HepG2 (cell line): ENCODE results near the gene ZNF318. TPM values are rescaled to one million over a fixed set of nuclear protein-coding genes. Genes with fewer than 3 reads are reported as not detected.

Experiments
- ATF5 ChIP-seq: sonication (generic); formaldehyde crosslinking; IDR thresholded peaks from 2 replicates; pipeline ENCODE4 v1.4.0; 2020; ENCODE audit warnings: mild to moderate bottlenecking, low read depth, missing genetic modification reagents
- ATRX ChIP-seq: sonication (generic); formaldehyde crosslinking; IDR thresholded peaks from 2 replicates; pipeline ENCODE4 v1.4.0; 2020; ENCODE audit warnings: missing genetic modification reagents, borderline replicate concordance
- DMTF1 ChIP-seq: sonication (generic); formaldehyde crosslinking; IDR thresholded peaks from 2 replicates; pipeline ENCODE4 v1.4.0; 2020; ENCODE audit warnings: mild to moderate bottlenecking, missing genetic modification reagents
- DNMT3B ChIP-seq: conservative IDR thresholded peaks from 2 replicates; pipeline ENCODE4 v1.6.1; 2016; ENCODE audit warnings: missing biosample characterization, control low read depth
- DPF2 ChIP-seq: sonication (generic); formaldehyde crosslinking; IDR thresholded peaks from 2 replicates; pipeline ENCODE4 v1.4.0; 2020; ENCODE audit warnings: mild to moderate bottlenecking, low read depth, missing genetic modification reagents, borderline replicate concordance
- ELF4 ChIP-seq: sonication (generic); formaldehyde crosslinking; IDR thresholded peaks from 2 replicates; pipeline ENCODE4 v1.5.0; 2020; ENCODE audit warnings: missing genetic modification reagents, mild to moderate bottlenecking, moderate library complexity, borderline replicate concordance
- ESRRA ChIP-seq: sonication (generic); formaldehyde crosslinking; IDR thresholded peaks from 2 replicates; pipeline ENCODE4 v1.5.1; 2020; ENCODE audit warnings: mild to moderate bottlenecking, low read depth, missing genetic modification reagents
- GATAD2A ChIP-seq: IDR thresholded peaks from 2 replicates; pipeline ENCODE4 v1.6.1; 2016
- KLF15 ChIP-seq: sonication (generic); formaldehyde crosslinking; IDR thresholded peaks from 2 replicates; pipeline ENCODE4 v1.8.1; 2023; ENCODE audit warnings: borderline replicate concordance, mild to moderate bottlenecking, inconsistent platforms, missing genetic modification reagents, mixed read lengths
- NR1H2 ChIP-seq: sonication (generic); formaldehyde crosslinking; IDR thresholded peaks from 2 replicates; pipeline ENCODE4 v1.8.1; 2022; ENCODE audit warnings: low read depth, missing genetic modification reagents, borderline replicate concordance
- NR2F6 ChIP-seq, 2 experiments: IDR thresholded peaks; 2 replicates each; pipeline ENCODE4 v1.6.1; 2016; ENCODE audit warnings: antibody characterized with exemption in 1 of 2, mild to moderate bottlenecking in 1 of 2
- SALL2 ChIP-seq: sonication (generic); formaldehyde crosslinking; IDR thresholded peaks from 2 replicates; pipeline ENCODE4 v1.8.1; 2023; ENCODE audit warnings: mild to moderate bottlenecking, missing genetic modification reagents, inconsistent platforms
- SNRNP70 ChIP-seq: fragments of 200-400 bp; formaldehyde crosslinking; IDR thresholded peaks from 2 replicates; pipeline ENCODE4 v1.6.1; 2017; ENCODE audit warnings: mild to moderate bottlenecking, low read depth, low read length, moderate library complexity
- SYNCRIP ChIP-seq: fragments of 200-400 bp; formaldehyde crosslinking; IDR thresholded peaks from 2 replicates; pipeline ENCODE4 v1.6.1; 2018; ENCODE audit warnings: mild to moderate bottlenecking, low read depth, low read length; ENCODE audit not compliant: insufficient read depth
- ZFP36 ChIP-seq: fragments of 150-350 bp; IDR thresholded peaks from 2 replicates; pipeline ENCODE4 v1.6.1; 2018; ENCODE audit warnings: borderline replicate concordance, low read length, low read depth; ENCODE audit not compliant: partially characterized antibody
- ZNF430 ChIP-seq: sonication (generic); formaldehyde crosslinking; IDR thresholded peaks from 2 replicates; pipeline ENCODE4 v1.9.0; 2021; ENCODE audit warnings: mild to moderate bottlenecking, missing genetic modification reagents
- ZNF432 ChIP-seq: sonication (generic); formaldehyde crosslinking; IDR thresholded peaks from 2 replicates; pipeline ENCODE4 v1.5.0; 2020; ENCODE audit warnings: missing genetic modification reagents, mild to moderate bottlenecking, borderline replicate concordance
- ZNF687 ChIP-seq: sonication (generic); formaldehyde crosslinking; IDR thresholded peaks from 2 replicates; pipeline ENCODE4 v1.5.1; 2020; ENCODE audit warnings: mild to moderate bottlenecking, missing genetic modification reagents, moderate library complexity
- ZNF7 ChIP-seq: IDR thresholded peaks from 2 replicates; pipeline ENCODE4 v1.6.1; 2016; ENCODE audit warnings: missing biosample characterization, missing genetic modification reagents
- ZNF781 ChIP-seq: sonication (generic); formaldehyde crosslinking; IDR thresholded peaks from 2 replicates; pipeline ENCODE4 v1.5.1; 2020; ENCODE audit warnings: borderline replicate concordance, mild to moderate bottlenecking, missing genetic modification reagents; ENCODE audit errors: not compliant biosample characterization
- ZNF784 ChIP-seq: sonication (generic); formaldehyde crosslinking; IDR thresholded peaks from 2 replicates; pipeline ENCODE4 v1.5.1; 2020; ENCODE audit warnings: missing genetic modification reagents, mild to moderate bottlenecking, borderline replicate concordance
- ZSCAN30 ChIP-seq: sonication (generic); formaldehyde crosslinking; IDR thresholded peaks from 2 replicates; pipeline ENCODE4 v1.5.0; 2020; ENCODE audit warnings: mild to moderate bottlenecking, missing genetic modification reagents
- polyA plus RNA-seq, 8 experiments: library from polyadenylated mRNA; depleted of rRNA in 3 of 8; stranded (reverse) in 7 of 8; unstranded in 1 of 8; fragments of >200 nt; fragmentation: Illumina TruSeq in 4 of 8; extraction: Trizol in 4 of 8; gene quantifications; 2 replicates each; pipeline versions ENCODE4 v1.2.1 to v1.2.3, GENCODE V29; 2011 to 2016; ENCODE audit warnings: low read depth in 4 of 8, missing spikeins in 1 of 8, mixed read lengths in 1 of 8; ENCODE audit not compliant: insufficient read depth in 1 of 8
- total RNA-seq, 5 experiments: library from RNA; depleted of rRNA; stranded (reverse); fragments of >200 nt; fragmentation: Illumina TruSeq; extraction: Trizol; gene quantifications; 2 replicates each; pipeline ENCODE4 v1.2.3, GENCODE V29; 2016; ENCODE audit warnings: low read depth in 1 of 5

The ZNF318 gene
- total and polyA plus RNA-seq, 2 of the 13 experiments (the other 11 are each of a cell fraction or from before 2014, with no cell fraction given), result 13.0 to 14.5 TPM

- no peak for TF ChIP-seq ZNF784 (CRISPR knock-in tag)
- no peak for TF ChIP-seq ZNF7
- TF ChIP-seq DNMT3B (CRISPR knock-in tag), result no peak
- TF ChIP-seq SNRNP70, result no peak
- no peak for TF ChIP-seq ZNF432 (CRISPR knock-in tag)
- TF ChIP-seq ZNF430 (CRISPR knock-in tag), result no peak
- TF ChIP-seq ELF4, result no peak
- no peak for TF ChIP-seq SALL2 (CRISPR knock-in tag)
- TF ChIP-seq ZNF781 (CRISPR knock-in tag), result no peak
- no peak for TF ChIP-seq ZFP36
- no peak for TF ChIP-seq SYNCRIP
- TF ChIP-seq DPF2, result no peak
- no peak for TF ChIP-seq NR1H2 (CRISPR knock-in tag)
- TF ChIP-seq ESRRA, result no peak
- TF ChIP-seq ZNF687 (CRISPR knock-in tag), result no peak
- no peak for TF ChIP-seq ATRX (CRISPR knock-in tag)
- TF ChIP-seq GATAD2A, result peak; percentile 68
- no peak for TF ChIP-seq ZSCAN30 (CRISPR knock-in tag)
- no peak for TF ChIP-seq DMTF1 (CRISPR knock-in tag)
- TF ChIP-seq ATF5 (CRISPR knock-in tag), result no peak
- no peak for TF ChIP-seq NR2F6 (IDR thresholded peaks at IDR 0.05)
- TF ChIP-seq NR2F6 (CRISPR knock-in tag; IDR thresholded peaks at IDR 0.05), result no peak
- no peak for TF ChIP-seq KLF15 (CRISPR knock-in tag)
Measured at GRCh38 chr6:43355862-43356590, 13.4 kb downstream of the ZNF318 start (continued).
